GM12878 (cell line): ENCODE data around the gene TCF12. TPM values are rescaled to one million over a fixed set of nuclear protein-coding genes. Genes with fewer than 3 reads are reported as not detected.

ENCODE experiments used
- ATAC-seq: fragments of 200-7000 bp; cut with Tn5 transposase; 3 replicates; pipeline ENCODE4 v1.9.1; 2020; ENCODE audit warnings: mild to moderate bottlenecking, moderate library complexity
- BruUV-seq: library from RNA; stranded (reverse); fragments of 400-500 nt; replicated peaks from 2 replicates; lab custom pipeline; 2021; lab: Mats Ljungman, UMichigan
- CTCF ChIA-PET: fragments of 300-600 bp; sonication (Branson Sonifier 250); formaldehyde crosslinking; extraction: SDS; loops from one replicate; lab custom pipeline; 2021; ENCODE audit warnings: inconsistent platforms; lab: Yijun Ruan, JAX
- POLR2A ChIA-PET: fragments of 350-600 bp; formaldehyde crosslinking; extraction: SDS; loops from one replicate; lab custom pipeline; 2021; ENCODE audit warnings: inconsistent platforms; lab: Charles Lee
- RAD21 ChIA-PET: fragments of 300-600 bp; sonication (Branson Sonifier 250); formaldehyde crosslinking; loops from one replicate; lab custom pipeline; 2023; ENCODE audit warnings: antibody characterized with exemption; ENCODE audit not compliant: unreplicated experiment; lab: Charles Lee
- SMC1A ChIA-PET: fragments of 300-600 bp; sonication (Branson Sonifier 250); formaldehyde crosslinking; loops from one replicate; lab custom pipeline; 2023; ENCODE audit not compliant: unreplicated experiment, uncharacterized antibody; lab: Charles Lee
- DNase-seq: peaks from one replicate; pipeline ENCODE4 v3.0.0-alpha.2; 2011; ENCODE audit warnings: low read depth, low spot score
- FAIRE-seq: peaks from 3 replicates; lab custom pipeline; 2011; peaks lifted over from hg19 to GRCh38; lab: Jason Lieb, UNC
- H2AFZ ChIP-seq: 2 replicates; pipeline ENCODE4 v1.6.0; 2011; ENCODE audit warnings: low read depth, low read length, control low read depth; ENCODE audit not compliant: control insufficient read depth
- H3K27ac ChIP-seq: 2 replicates; pipeline ENCODE4 v1.5.1; 2011; ENCODE audit warnings: control low read depth; ENCODE audit not compliant: control insufficient read depth, insufficient read depth
- H3K27me3 ChIP-seq, 2 experiments: replicated peaks in 1 of 2; 2 replicates each; pipeline versions ENCODE4 v1.6.0 to v1.6.1; 2011; ENCODE audit warnings: low read length in 1 of 2; ENCODE audit not compliant: control insufficient read depth in 2 of 2, insufficient read depth in 2 of 2
- H3K36me3 ChIP-seq, 2 experiments: 2 replicates each; pipeline ENCODE4 v1.5.1; 2011; ENCODE audit warnings: low read length in 1 of 2; ENCODE audit not compliant: control insufficient read depth in 2 of 2, insufficient read depth in 2 of 2
- H3K4me1 ChIP-seq: 2 replicates; pipeline ENCODE4 v1.6.1; 2011; ENCODE audit warnings: mild to moderate bottlenecking, low read length, moderate library complexity, mixed read lengths; ENCODE audit not compliant: control insufficient read depth, insufficient read depth
- H3K4me2 ChIP-seq: 2 replicates; pipeline ENCODE4 v1.6.0; 2011; ENCODE audit warnings: control low read depth; ENCODE audit not compliant: control insufficient read depth, insufficient read depth
- H3K4me3 ChIP-seq: fragments of 200-600 bp; sonication (generic); 2 replicates; pipeline ENCODE4 v1.5.1; 2016
- H3K79me2 ChIP-seq: 2 replicates; pipeline ENCODE4 v1.6.0; 2011; ENCODE audit warnings: low read length; ENCODE audit not compliant: control insufficient read depth, insufficient read depth
- H3K9ac ChIP-seq: 2 replicates; pipeline ENCODE4 v1.8.0; 2011; ENCODE audit warnings: low read length, control low read depth, mixed read lengths; ENCODE audit not compliant: control insufficient read depth, insufficient read depth
- H3K9me3 ChIP-seq: replicated peaks from 3 replicates; pipeline ENCODE4 v1.5.1; 2011; ENCODE audit warnings: mild to moderate bottlenecking, low read length; ENCODE audit not compliant: control insufficient read depth, insufficient read depth
- H4K20me1 ChIP-seq: 2 replicates; pipeline ENCODE4 v1.6.0; 2011; ENCODE audit not compliant: control insufficient read depth, insufficient read depth
- ASH2L ChIP-seq: fragments of 300-600, 200-600 bp; sonication (generic); IDR thresholded peaks from 2 replicates; pipeline ENCODE4 v1.6.1; 2017; ENCODE audit warnings: low read depth, mild to moderate bottlenecking, borderline replicate concordance
- CREB1 ChIP-seq: IDR thresholded peaks from 2 replicates; pipeline ENCODE4 v1.6.1; 2012; ENCODE audit warnings: low read depth, mild to moderate bottlenecking, inconsistent platforms
- ESRRA ChIP-seq: IDR thresholded peaks from 2 replicates; pipeline ENCODE4 v1.6.1; 2012; ENCODE audit warnings: mild to moderate bottlenecking, low read length, improper control_type of control experiment
- GABPA ChIP-seq: IDR thresholded peaks from 2 replicates; pipeline ENCODE4 v1.6.1; 2014; ENCODE audit warnings: antibody characterized with exemption, low read depth, mild to moderate bottlenecking, inconsistent platforms
- HDAC6 ChIP-seq: fragments of 200-600 bp; sonication (generic); IDR thresholded peaks from one replicate; pipeline ENCODE4 v1.8.0; 2017; ENCODE audit warnings: antibody characterized with exemption; ENCODE audit not compliant: unreplicated experiment
- RCOR1 ChIP-seq: conservative IDR thresholded peaks from 2 replicates; pipeline ENCODE4 v1.6.1; 2012; ENCODE audit warnings: low read depth, low read length, improper control_type of control experiment
- REST ChIP-seq: IDR thresholded peaks from 2 replicates; pipeline ENCODE4 v1.6.1; 2012; ENCODE audit warnings: mild to moderate bottlenecking, low read depth, low read length
- TCF12 ChIP-seq: IDR thresholded peaks from 2 replicates; pipeline ENCODE4 v1.6.1; 2011; ENCODE audit warnings: low read depth, mild to moderate bottlenecking, low read length
- WGBS: methylation state at CpG from one replicate; pipeline ENCODE4 v1.1.6; 2016; ENCODE audit warnings: low lambda C conversion rate; ENCODE audit not compliant: insufficient replicate concordance, insufficient coverage; ENCODE audit errors: missing lambda C conversion rate; 5-methylcytosine and 5-hydroxymethylcytosine counted together
- in situ Hi-C: fragments of 300-500 bp; cut with MboI; formaldehyde crosslinking; loops from 9 replicates; pipeline ENCODE4 v1.14.3; 2018; ENCODE audit warnings: mixed read lengths
- intact Hi-C: fragments of 100-400 bp; cut with micrococcal nuclease; formaldehyde crosslinking; loops from one replicate; pipeline ENCODE4 v1.14.2; 2022; ENCODE audit not compliant: unreplicated experiment
- polyA plus RNA-seq, 11 experiments: library from polyadenylated mRNA; depleted of rRNA in 4 of 11; unstranded in 6 of 11; stranded (reverse) in 5 of 11; fragments of >200 nt; fragmentation: Nextera tagmentation in 4 of 11; fragmentation: Illumina TruSeq in 1 of 11; extraction: Ambion mirVana in 4 of 11; extraction: Trizol in 1 of 11; gene quantifications; 1 replicate in 1 of 11; 2 replicates in 10 of 11; pipeline versions ENCODE4 v1.2.1 to v1.2.3, GENCODE V29; 2011 to 2016; ENCODE audit warnings: inconsistent platforms in 2 of 11, missing spikeins in 2 of 11, low read depth in 1 of 11
- total RNA-seq, 4 experiments: library from RNA; depleted of rRNA in 3 of 4; stranded (reverse); fragments of >200 nt in 3 of 4; fragmentation: Illumina TruSeq in 1 of 4; extraction: Trizol in 1 of 4; gene quantifications; 2 replicates each; pipeline versions ENCODE4 v1.2.1 to v1.2.3, GENCODE V29; 2013 to 2021

Gene TCF12
- total and polyA plus RNA-seq, 10 of the 15 experiments (the other 5 are each of a cell fraction or from before 2014, with no cell fraction given) = 8.2 to 70.9 (median 49.5) TPM

- TF ChIP-seq RCOR1 (no peak), TCF12 (no peak), REST (no peak), CREB1 (no peak), GABPA (no peak)
These were observed 354.4 kb downstream of the TCF12 start (continued) for GRCh38 chr15:57272771-57273357.

GRCh38 chr15:57273402-57273801 lies 355.0 kb downstream of the TCF12 start:
- Histone ChIP-seq H4K20me1 (no peaks in the 10 kb centered on the region), H2AFZ (no peak overlapping the region), H3K9me3 (no peaks in the 10 kb centered on the region), H3K4me2 (no peak overlapping the region), H3K4me3 (no peak overlapping the region), H3K27ac (no peak overlapping the region), H3K27me3 (no peaks in the 10 kb centered on the region), H3K9ac (no peak overlapping the region), H3K79me2 (no peaks in the 10 kb centered on the region), H3K36me3 (peaks cover 3 to 4% of the 10 kb centered on the region in 2 experiments; a peak in 2 of 4 replicates), H3K4me1 (no peaks in the 10 kb centered on the region)
- intact Hi-C loops = no loop called here
- ChIA-PET RAD21 (no interaction called here), POLR2A (no interaction called here), CTCF (no interaction called here), SMC1A (interaction anchor here (1.3 kb wide), 1 partner anchor 126 kb away, joined by 4 read pairs; no protein-coding TSS in a partner anchor)
- FAIRE-seq (no peak), ATAC-seq (no peak), DNase-seq (no peak)
- TF ChIP-seq ESRRA = no peak
- TF ChIP-seq HDAC6 = no peak
- TF ChIP-seq ASH2L = no peak
- in situ Hi-C loops = no loop called here
- WGBS = 100% methylated on average over 1 of the region's 1 CpG
- BruUV-seq = no TSS peak
